HL-60/S4 (cell line): Measurements from ENCODE around the gene KCNQ1OT1.

ENCODE experiments used
- in situ Hi-C: fragments of 300-500 bp; cut with MboI; formaldehyde crosslinking; loops from 2 replicates; pipeline ENCODE4 v1.14.3; 2022; ENCODE audit warnings: low sequenced_read_pairs

KCNQ1OT1 gene

DNA sequence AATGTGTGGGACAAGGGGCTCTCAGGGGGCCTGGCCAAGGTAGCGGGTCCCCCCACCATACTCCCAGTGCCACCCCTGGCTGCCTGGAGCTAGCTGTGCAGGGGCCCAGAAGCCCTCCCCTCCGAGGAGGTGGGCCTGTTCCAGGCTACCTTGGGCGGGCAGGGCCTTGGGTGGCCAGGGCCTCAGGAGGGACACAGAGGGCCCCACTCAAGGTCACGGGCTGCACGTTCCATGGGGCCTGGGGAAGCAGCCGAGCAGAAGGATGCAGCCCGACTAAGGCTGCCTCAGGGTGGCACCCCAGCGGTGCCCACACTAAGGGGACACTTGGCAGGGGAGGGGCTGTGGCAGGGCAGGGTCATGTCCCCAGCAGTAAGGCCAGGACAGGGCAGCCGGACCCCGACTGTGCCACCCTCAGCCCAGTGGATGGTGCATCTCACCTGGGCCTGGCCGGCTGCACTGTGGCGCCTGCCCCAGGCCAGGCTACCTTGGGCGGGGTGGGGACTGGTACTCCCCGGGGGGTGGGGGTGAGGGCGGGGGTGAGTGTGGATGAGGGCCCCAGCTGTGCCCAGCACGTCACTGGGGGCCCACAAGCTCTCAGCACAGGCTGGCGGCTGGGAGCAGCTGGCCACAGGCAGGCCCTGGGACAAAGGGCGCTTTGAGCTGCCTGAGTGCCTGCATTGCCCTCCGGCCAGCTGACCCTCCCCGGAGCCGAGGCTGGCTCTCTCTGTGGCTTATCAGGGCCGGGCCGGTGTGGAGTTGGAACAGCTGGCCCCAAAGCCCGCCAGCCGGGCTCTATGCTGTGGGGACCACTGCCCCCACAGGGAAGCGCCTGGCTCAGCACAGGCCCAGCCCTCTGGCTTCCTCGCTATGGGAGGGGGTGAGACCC, 137.9 kb downstream of the KCNQ1OT1 start:
- in situ Hi-C loops: no loop called here

DNA sequence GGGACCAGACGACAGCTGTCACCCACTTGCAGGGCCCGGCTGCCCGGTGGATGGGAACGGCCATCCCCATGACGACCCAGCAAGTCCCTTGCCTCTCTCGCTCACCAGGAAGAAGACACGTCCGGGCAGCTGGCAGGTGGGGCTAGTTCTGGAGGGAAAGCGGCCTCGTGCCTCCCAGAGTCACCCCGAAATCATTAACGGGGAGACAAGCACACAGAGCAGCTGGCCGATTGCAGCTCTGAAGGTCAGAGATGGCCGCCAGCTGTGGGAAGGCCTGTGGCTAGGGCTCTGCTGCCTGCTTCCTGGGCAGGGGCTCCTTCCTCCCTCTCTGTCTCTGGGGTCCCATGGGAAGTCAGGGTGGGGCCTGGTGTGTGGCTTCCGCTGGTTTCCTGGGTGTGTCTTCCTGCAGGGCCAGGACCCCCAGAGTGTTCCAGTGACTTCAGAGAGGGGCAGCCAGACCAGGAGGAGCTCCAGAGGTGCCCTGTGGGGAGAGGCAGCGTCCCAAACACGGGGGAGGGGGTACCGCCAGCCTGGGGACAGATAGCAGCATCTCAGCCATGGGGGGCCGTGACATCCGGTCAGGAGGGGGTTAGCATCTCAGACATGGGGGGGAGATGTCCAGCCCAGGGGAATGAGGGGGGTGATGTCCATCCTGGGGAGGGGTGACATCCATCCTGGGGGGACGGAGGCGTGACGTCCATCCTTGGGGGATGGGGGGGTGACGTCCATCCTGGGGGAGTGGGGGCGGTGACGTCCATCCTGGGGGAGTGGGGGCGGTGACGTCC, 140.1 kb downstream of the KCNQ1OT1 start:
- in situ Hi-C loops: no loop called here

DNA sequence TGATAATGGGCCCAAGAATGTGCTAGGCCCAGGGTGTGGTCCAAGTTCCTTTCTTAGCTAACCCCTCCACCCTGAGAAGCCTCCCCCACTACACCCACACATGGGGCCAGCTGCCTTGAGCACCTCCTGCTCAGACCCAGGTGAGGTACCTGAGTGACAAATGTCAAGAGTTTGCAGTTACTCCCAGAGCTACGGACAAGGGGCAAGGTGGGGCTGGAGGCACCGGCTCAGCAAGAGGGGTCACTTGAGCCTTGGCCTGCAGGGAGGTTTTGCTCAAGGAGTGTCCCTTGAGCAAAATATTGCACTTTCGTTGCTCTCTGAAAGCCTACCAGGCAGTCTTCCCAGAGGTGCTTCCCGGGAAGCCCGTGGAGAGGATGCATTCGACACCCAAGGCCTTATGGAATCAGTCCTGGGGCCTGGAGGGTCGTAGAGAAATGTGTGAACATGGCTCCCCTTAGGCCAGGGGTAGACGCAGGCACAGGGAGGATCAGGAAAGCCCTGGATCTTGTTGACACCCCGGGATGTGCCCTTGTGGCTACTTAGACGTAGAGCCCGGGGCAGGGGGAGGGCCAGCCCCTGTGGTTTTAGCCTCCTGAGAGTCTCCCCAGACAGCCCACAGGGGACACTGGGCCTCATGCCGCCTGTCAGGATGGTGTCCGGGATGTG, 140.8 kb downstream of the KCNQ1OT1 start:
- in situ Hi-C loops: no loop called here

DNA sequence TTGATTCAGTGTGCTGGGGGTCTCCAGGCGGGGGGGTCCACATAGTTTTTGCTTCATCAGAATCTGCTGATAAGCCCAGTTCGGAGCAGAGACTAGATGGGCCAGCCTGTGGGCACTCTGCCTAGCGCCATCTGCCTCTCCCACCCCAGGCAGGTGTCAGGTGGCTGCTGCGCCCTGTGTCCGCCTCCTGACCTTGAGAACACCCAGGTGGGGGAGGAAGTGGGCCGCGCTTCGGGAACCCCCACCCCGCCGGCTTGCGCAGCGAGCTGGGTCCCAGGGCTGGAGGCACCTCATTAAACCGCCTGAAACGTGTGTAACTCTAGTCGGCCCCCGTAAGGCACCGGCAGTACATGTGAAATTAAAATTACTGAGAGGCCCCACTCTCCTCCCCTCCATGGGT, 141.4 kb downstream of the KCNQ1OT1 start:
- in situ Hi-C loops: no loop called here
